ENCODE measurements around the gene KMT2C.

- TF ChIP-seq CTCF (conservative IDR thresholded peaks at IDR 0.05; ENCODE audit: low read length) (no peak), EZH2phosphoT487 (IDR thresholded peaks at IDR 0.05; ENCODE audit: borderline replicate concordance) (no peak)
Measured at GRCh38 chr7:152090747-152091146, 345.1 kb downstream of the KMT2C start.

Measured in Loucy (cell line).